ENCODE results near the gene NCBP1.

The NCBP1 gene

GRCh38 chr9:97666907-97667686, 33.5 kb downstream of the NCBP1 start:
- H3K27me3 ChIP-seq (ENCODE audit: insufficient read depth, low read depth) = no peaks in the 10 kb centered on the region
- H3K4me1 ChIP-seq (ENCODE audit: low read depth, poor library complexity, severe bottlenecking) = no peaks in the 10 kb centered on the region
- TF ChIP-seq, protein P1, sequence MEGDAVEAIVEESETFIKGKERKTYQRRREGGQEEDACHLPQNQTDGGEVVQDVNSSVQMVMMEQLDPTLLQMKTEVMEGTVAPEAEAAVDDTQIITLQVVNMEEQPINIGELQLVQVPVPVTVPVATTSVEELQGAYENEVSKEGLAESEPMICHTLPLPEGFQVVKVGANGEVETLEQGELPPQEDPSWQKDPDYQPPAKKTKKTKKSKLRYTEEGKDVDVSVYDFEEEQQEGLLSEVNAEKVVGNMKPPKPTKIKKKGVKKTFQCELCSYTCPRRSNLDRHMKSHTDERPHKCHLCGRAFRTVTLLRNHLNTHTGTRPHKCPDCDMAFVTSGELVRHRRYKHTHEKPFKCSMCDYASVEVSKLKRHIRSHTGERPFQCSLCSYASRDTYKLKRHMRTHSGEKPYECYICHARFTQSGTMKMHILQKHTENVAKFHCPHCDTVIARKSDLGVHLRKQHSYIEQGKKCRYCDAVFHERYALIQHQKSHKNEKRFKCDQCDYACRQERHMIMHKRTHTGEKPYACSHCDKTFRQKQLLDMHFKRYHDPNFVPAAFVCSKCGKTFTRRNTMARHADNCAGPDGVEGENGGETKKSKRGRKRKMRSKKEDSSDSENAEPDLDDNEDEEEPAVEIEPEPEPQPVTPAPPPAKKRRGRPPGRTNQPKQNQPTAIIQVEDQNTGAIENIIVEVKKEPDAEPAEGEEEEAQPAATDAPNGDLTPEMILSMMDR (conservative IDR thresholded peaks at IDR 0.05; ENCODE audit: low read depth, low read length) = no peak
- H3K36me3 ChIP-seq (ENCODE audit: insufficient read depth) = peaks cover 7% of the 10 kb centered on the region; the same call in 1 of the 2 replicates
- no peak overlapping the region for H3K4me2 ChIP-seq
- no peaks in the 10 kb centered on the region for H3K79me2 ChIP-seq (ENCODE audit: insufficient read depth, low read depth)
- H4K20me1 ChIP-seq (ENCODE audit: insufficient read depth) = no peaks in the 10 kb centered on the region
- no peak overlapping the region for H3K27ac ChIP-seq
- no peak overlapping the region for H3K4me3 ChIP-seq (IDR thresholded peaks at IDR 0.05; ENCODE audit: insufficient read depth, low read depth, low read length)
- H2AFZ ChIP-seq (ENCODE audit: low read depth) = no peak overlapping the region
- no peak overlapping the region for H3K9ac ChIP-seq

DNA sequence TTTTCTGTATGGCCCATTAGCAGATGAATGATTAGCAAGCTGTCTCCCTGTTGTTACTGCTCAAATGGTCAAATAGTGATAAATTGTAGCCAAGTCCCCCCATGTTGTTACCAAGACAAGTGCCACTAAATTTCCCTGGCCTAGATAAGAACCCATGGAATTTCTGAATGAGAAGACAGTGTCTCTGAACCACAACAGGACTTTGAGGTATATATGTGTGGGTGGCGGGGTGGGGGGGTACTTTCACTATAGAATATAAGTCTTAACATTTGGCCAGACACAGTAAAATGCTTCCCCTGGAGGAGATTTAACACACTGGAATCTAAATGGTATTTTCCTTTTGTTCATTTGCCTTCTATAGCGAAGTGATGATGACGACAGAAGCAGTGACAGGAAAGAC, 34.9 kb downstream of the NCBP1 start:
- no peaks in the 10 kb centered on the region for H3K79me2 ChIP-seq (ENCODE audit: insufficient read depth, low read depth)
- H3K4me3 ChIP-seq (IDR thresholded peaks at IDR 0.05; ENCODE audit: insufficient read depth, low read depth, low read length) = no peak overlapping the region
- H3K36me3 ChIP-seq (ENCODE audit: insufficient read depth) = peaks cover 9% of the 10 kb centered on the region; the same call in 1 of the 2 replicates

GRCh38 chr9:97670586-97670985, 37.0 kb downstream of the NCBP1 start:
- H3K27me3 ChIP-seq (ENCODE audit: insufficient read depth, low read depth) = no peaks in the 10 kb centered on the region
- H2AFZ ChIP-seq (ENCODE audit: low read depth) = no peak overlapping the region
- H3K79me2 ChIP-seq (ENCODE audit: insufficient read depth, low read depth) = no peaks in the 10 kb centered on the region
- no peak overlapping the region for H3K27ac ChIP-seq
- no peaks in the 10 kb centered on the region for H4K20me1 ChIP-seq (ENCODE audit: insufficient read depth)
- peaks cover 20% of the 10 kb centered on the region; the same call in 1 of the 2 replicates for H3K36me3 ChIP-seq (ENCODE audit: insufficient read depth)
- no peak overlapping the region for H3K4me3 ChIP-seq (IDR thresholded peaks at IDR 0.05; ENCODE audit: insufficient read depth, low read depth, low read length)
- no peak overlapping the region for H3K9ac ChIP-seq
- H3K4me1 ChIP-seq (ENCODE audit: low read depth, poor library complexity, severe bottlenecking) = peaks cover 7% of the 10 kb centered on the region
- TF ChIP-seq, protein P1 (conservative IDR thresholded peaks at IDR 0.05; ENCODE audit: low read depth, low read length) = no peak
- no peak overlapping the region for H3K4me2 ChIP-seq

More for the DNA sequence above, 34.9 kb downstream of the NCBP1 start:
- no peaks in the 10 kb centered on the region for H3K27me3 ChIP-seq (ENCODE audit: insufficient read depth, low read depth)
- TF ChIP-seq, protein P1 (conservative IDR thresholded peaks at IDR 0.05; ENCODE audit: low read depth, low read length) = no peak
- no peak overlapping the region for H2AFZ ChIP-seq (ENCODE audit: low read depth)
- H4K20me1 ChIP-seq (ENCODE audit: insufficient read depth) = no peaks in the 10 kb centered on the region
- no peak overlapping the region for H3K9ac ChIP-seq
- no peak overlapping the region for H3K4me2 ChIP-seq
- no peak overlapping the region for H3K27ac ChIP-seq
- no peaks in the 10 kb centered on the region for H3K4me1 ChIP-seq (ENCODE audit: low read depth, poor library complexity, severe bottlenecking)

GRCh38 chr9:97672403-97672802, 38.8 kb downstream of the NCBP1 start:
- peaks cover 10% of the 10 kb centered on the region for H3K4me1 ChIP-seq (ENCODE audit: low read depth, poor library complexity, severe bottlenecking)
- no peak overlapping the region for H3K27ac ChIP-seq
- TF ChIP-seq, protein P1 (conservative IDR thresholded peaks at IDR 0.05; ENCODE audit: low read depth, low read length) = no peak
- H3K4me2 ChIP-seq = no peak overlapping the region
- H2AFZ ChIP-seq (ENCODE audit: low read depth) = no peak overlapping the region
- no peak overlapping the region for H3K4me3 ChIP-seq (IDR thresholded peaks at IDR 0.05; ENCODE audit: insufficient read depth, low read depth, low read length)
- H3K79me2 ChIP-seq (ENCODE audit: insufficient read depth, low read depth) = no peaks in the 10 kb centered on the region
- H4K20me1 ChIP-seq (ENCODE audit: insufficient read depth) = no peaks in the 10 kb centered on the region
- no peak overlapping the region for H3K9ac ChIP-seq
- H3K27me3 ChIP-seq (ENCODE audit: insufficient read depth, low read depth) = no peaks in the 10 kb centered on the region
- peaks cover 24% of the 10 kb centered on the region; the same call in 1 of the 2 replicates for H3K36me3 ChIP-seq (ENCODE audit: insufficient read depth)

Data from KMS-11 (cell line).